HepG2 (cell line): ENCODE data around the gene USP30. TPM values are rescaled to one million over a fixed set of nuclear protein-coding genes. Genes with fewer than 3 reads are reported as not detected.

Source experiments
- AFF4 ChIP-seq: sonication (generic); formaldehyde crosslinking; IDR thresholded peaks from 2 replicates; pipeline ENCODE4 v1.4.0; 2020; ENCODE audit warnings: missing genetic modification reagents
- E2F2 ChIP-seq: sonication (generic); formaldehyde crosslinking; IDR thresholded peaks from 2 replicates; pipeline ENCODE4 v1.4.0; 2020; ENCODE audit warnings: missing genetic modification reagents, borderline replicate concordance
- ELK4 ChIP-seq: sonication (generic); formaldehyde crosslinking; IDR thresholded peaks from 2 replicates; pipeline ENCODE4 v1.9.0; 2021; ENCODE audit warnings: missing genetic modification reagents, borderline replicate concordance
- JUNB ChIP-seq: sonication (generic); formaldehyde crosslinking; IDR thresholded peaks from 2 replicates; pipeline ENCODE4 v1.8.0; 2022; ENCODE audit warnings: missing genetic modification reagents, mild to moderate bottlenecking, borderline replicate concordance
- MXI1 ChIP-seq: IDR thresholded peaks from 3 replicates; pipeline ENCODE4 v1.6.1; 2012; ENCODE audit warnings: low read depth, low read length, inconsistent platforms, borderline replicate concordance
- SCMH1 ChIP-seq: sonication (generic); formaldehyde crosslinking; IDR thresholded peaks from 2 replicates; pipeline ENCODE4 v1.9.0; 2021; ENCODE audit warnings: missing genetic modification reagents, mild to moderate bottlenecking, borderline replicate concordance
- U2AF1 ChIP-seq: fragments of 200-400 bp; formaldehyde crosslinking; optimal IDR thresholded peaks from 2 replicates; pipeline ENCODE3; 2017; ENCODE audit warnings: mild to moderate bottlenecking, low read depth, low read length
- ZKSCAN8 ChIP-seq: IDR thresholded peaks from 2 replicates; pipeline ENCODE4 v1.6.1; 2016; ENCODE audit warnings: borderline replicate concordance, missing genetic modification reagents, missing compliant biosample characterization
- ZNF251 ChIP-seq: sonication (generic); formaldehyde crosslinking; IDR thresholded peaks from 2 replicates; pipeline ENCODE4 v1.9.0; 2021; ENCODE audit warnings: mild to moderate bottlenecking, missing genetic modification reagents
- ZNF276 ChIP-seq: sonication (generic); formaldehyde crosslinking; IDR thresholded peaks from 2 replicates; pipeline ENCODE4 v1.4.0; 2020; ENCODE audit warnings: mild to moderate bottlenecking, low read depth, missing genetic modification reagents
- ZNF431 ChIP-seq: sonication (generic); formaldehyde crosslinking; IDR thresholded peaks from 2 replicates; pipeline ENCODE4 v1.9.0; 2022; ENCODE audit warnings: missing genetic modification reagents, low read depth, mild to moderate bottlenecking, borderline replicate concordance
- ZNF580 ChIP-seq: IDR thresholded peaks from 2 replicates; pipeline ENCODE4 v1.6.1; 2016; ENCODE audit warnings: low read depth, borderline replicate concordance
- ZNF672 ChIP-seq: sonication (generic); formaldehyde crosslinking; IDR thresholded peaks from 2 replicates; pipeline ENCODE4 v1.8.1; 2022; ENCODE audit warnings: missing genetic modification reagents
- ZNF83 ChIP-seq: sonication (generic); formaldehyde crosslinking; IDR thresholded peaks from 2 replicates; pipeline ENCODE4 v1.4.0; 2020; ENCODE audit warnings: missing genetic modification reagents, mild to moderate bottlenecking, borderline replicate concordance
- ZUFSP ChIP-seq: sonication (generic); formaldehyde crosslinking; IDR thresholded peaks from 2 replicates; pipeline ENCODE4 v1.9.0; 2021; ENCODE audit warnings: missing genetic modification reagents, mild to moderate bottlenecking, borderline replicate concordance
- polyA plus RNA-seq, 8 experiments: library from polyadenylated mRNA; depleted of rRNA in 3 of 8; stranded (reverse) in 7 of 8; unstranded in 1 of 8; fragments of >200 nt; fragmentation: Illumina TruSeq in 4 of 8; extraction: Trizol in 4 of 8; gene quantifications; 2 replicates each; pipeline versions ENCODE4 v1.2.1 to v1.2.3, GENCODE V29; 2011 to 2016; ENCODE audit warnings: low read depth in 4 of 8, missing spikeins in 1 of 8, mixed read lengths in 1 of 8; ENCODE audit not compliant: insufficient read depth in 1 of 8
- total RNA-seq, 5 experiments: library from RNA; depleted of rRNA; stranded (reverse); fragments of >200 nt; fragmentation: Illumina TruSeq; extraction: Trizol; gene quantifications; 2 replicates each; pipeline ENCODE4 v1.2.3, GENCODE V29; 2016; ENCODE audit warnings: low read depth in 1 of 5

The USP30 gene
- total and polyA plus RNA-seq, 2 of the 13 experiments (the other 11 are each of a cell fraction or from before 2014, with no cell fraction given) = 11.2 to 20.8 TPM

- no peak for TF ChIP-seq AFF4 (CRISPR knock-in tag)
- no peak for TF ChIP-seq ZNF431
- TF ChIP-seq E2F2 (CRISPR knock-in tag) = no peak
- peak; percentile 52; the same call in 1 of the 2 replicates for TF ChIP-seq ZKSCAN8
- no peak for TF ChIP-seq ELK4
- no peak for TF ChIP-seq JUNB
- TF ChIP-seq ZUFSP (CRISPR knock-in tag) = no peak
- peak; percentile 80 for TF ChIP-seq U2AF1
- TF ChIP-seq ZNF672 (CRISPR knock-in tag) = no peak
- TF ChIP-seq MXI1 = peak; percentile 82; the same call in 1 of the 3 replicates
- TF ChIP-seq ZNF251 (CRISPR knock-in tag) = no peak
- TF ChIP-seq SCMH1 (CRISPR knock-in tag) = no peak
- peak; percentile 64; the same call in 1 of the 2 replicates for TF ChIP-seq ZNF580 (CRISPR knock-in tag)
- no peak for TF ChIP-seq ZNF83 (CRISPR knock-in tag)
- TF ChIP-seq ZNF276 (CRISPR knock-in tag) = no peak
Observed at GRCh38 chr12:109115758-109116610, 63.6 kb downstream of the USP30 start, which contains the start of gene ACACB (continued).
